ENCODE results near the gene TMEM43.

DNA sequence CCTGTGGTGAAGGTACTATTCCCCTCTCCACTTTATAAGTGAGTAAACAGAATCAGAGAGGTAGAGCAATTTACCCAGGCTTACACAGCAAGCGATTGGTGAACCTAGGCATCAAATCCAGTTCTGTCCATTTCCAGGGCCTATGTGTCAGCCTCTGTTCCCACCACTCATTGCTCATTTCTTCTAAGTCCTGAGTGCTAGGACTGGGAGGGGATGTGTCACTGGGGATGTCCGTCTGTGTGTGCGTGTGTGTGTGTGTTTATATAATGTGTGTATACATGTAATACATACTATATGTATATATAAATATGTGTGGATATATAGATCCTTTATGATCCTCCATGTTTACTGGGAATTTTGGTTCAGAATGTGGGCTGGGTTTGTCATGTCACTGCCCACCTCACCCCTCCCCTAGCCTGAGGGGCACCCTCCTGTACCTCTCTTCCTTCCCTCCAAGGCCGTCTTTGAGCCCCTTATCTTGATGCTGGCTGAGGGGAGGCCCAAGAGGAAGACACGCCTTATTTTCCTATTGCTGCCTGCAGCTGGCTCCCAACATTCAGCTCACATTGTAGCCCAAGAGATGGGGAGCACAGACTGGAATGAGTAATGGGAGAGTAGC, 2.1 kb downstream of the TMEM43 start:
- TF ChIP-seq, protein P1, sequence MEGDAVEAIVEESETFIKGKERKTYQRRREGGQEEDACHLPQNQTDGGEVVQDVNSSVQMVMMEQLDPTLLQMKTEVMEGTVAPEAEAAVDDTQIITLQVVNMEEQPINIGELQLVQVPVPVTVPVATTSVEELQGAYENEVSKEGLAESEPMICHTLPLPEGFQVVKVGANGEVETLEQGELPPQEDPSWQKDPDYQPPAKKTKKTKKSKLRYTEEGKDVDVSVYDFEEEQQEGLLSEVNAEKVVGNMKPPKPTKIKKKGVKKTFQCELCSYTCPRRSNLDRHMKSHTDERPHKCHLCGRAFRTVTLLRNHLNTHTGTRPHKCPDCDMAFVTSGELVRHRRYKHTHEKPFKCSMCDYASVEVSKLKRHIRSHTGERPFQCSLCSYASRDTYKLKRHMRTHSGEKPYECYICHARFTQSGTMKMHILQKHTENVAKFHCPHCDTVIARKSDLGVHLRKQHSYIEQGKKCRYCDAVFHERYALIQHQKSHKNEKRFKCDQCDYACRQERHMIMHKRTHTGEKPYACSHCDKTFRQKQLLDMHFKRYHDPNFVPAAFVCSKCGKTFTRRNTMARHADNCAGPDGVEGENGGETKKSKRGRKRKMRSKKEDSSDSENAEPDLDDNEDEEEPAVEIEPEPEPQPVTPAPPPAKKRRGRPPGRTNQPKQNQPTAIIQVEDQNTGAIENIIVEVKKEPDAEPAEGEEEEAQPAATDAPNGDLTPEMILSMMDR (IDR thresholded peaks at IDR 0.05), result no peak
- TF ChIP-seq POLR2A (IDR thresholded peaks at IDR 0.05), result no peak
- TF ChIP-seq EP300 (IDR thresholded peaks at IDR 0.05), result no peak
